Natural killer cell (primary cell): ENCODE measurements around the gene DIP2C. TPM values are rescaled to one million over a fixed set of nuclear protein-coding genes. Genes with fewer than 3 reads are reported as not detected.

Experiments used
- ATAC-seq, 3 donors: fragments of 150-1000 bp in 2 of 3; fragments of 200-7000 bp in 1 of 3; cut with Tn5 transposase; 1 replicate in 1 of 3; 2 replicates in 2 of 3; pipeline ENCODE4 v1.10.0; 2021; ENCODE audit warnings: mild to moderate bottlenecking in 2 of 3, moderate library complexity in 2 of 3
- DNase-seq, 2 donors: peaks; one replicate each; pipeline versions ENCODE4 v3.0.0 to v3.0.0-alpha.2; 2013 to 2021; ENCODE audit warnings: mixed read lengths in 1 of 2
- H3K27ac ChIP-seq: one replicate; pipeline ENCODE4 v1.5.1; 2013; ENCODE audit warnings: mild to moderate bottlenecking, low read length
- H3K27me3 ChIP-seq: one replicate; pipeline ENCODE4 v1.6.1; 2013; ENCODE audit warnings: low read length; ENCODE audit not compliant: control insufficient read depth, insufficient read depth
- H3K36me3 ChIP-seq: one replicate; pipeline ENCODE4 v1.6.1; 2013; ENCODE audit warnings: low read length; ENCODE audit not compliant: control insufficient read depth, insufficient read depth
- H3K4me1 ChIP-seq: one replicate; pipeline ENCODE4 v1.6.1; 2013; ENCODE audit warnings: low read length; ENCODE audit not compliant: control insufficient read depth, insufficient read depth
- H3K4me3 ChIP-seq: one replicate; pipeline ENCODE4 v1.5.1; 2013; ENCODE audit warnings: low read length
- H3K9me3 ChIP-seq: one replicate; pipeline ENCODE4 v1.6.1; 2013; ENCODE audit warnings: low read length; ENCODE audit not compliant: control insufficient read depth, insufficient read depth
- H3K27ac Mint-ChIP-seq, 2 donors: one replicate each; pipeline ENCODE4 v1.8.0; 2022; ENCODE audit warnings: mild to moderate bottlenecking in 2 of 2, mixed read lengths in 2 of 2, moderate library complexity in 1 of 2
- H3K27me3 Mint-ChIP-seq, 2 donors: one replicate each; pipeline ENCODE4 v1.8.0; 2022; ENCODE audit warnings: low read depth in 2 of 2, mixed read lengths in 2 of 2
- H3K36me3 Mint-ChIP-seq: one replicate; pipeline ENCODE4 v1.8.0; 2022; ENCODE audit warnings: mixed read lengths
- H3K4me1 Mint-ChIP-seq, 2 donors: one replicate each; pipeline ENCODE4 v1.8.0; 2022; ENCODE audit warnings: mixed read lengths in 2 of 2
- H3K4me3 Mint-ChIP-seq: one replicate; pipeline ENCODE4 v1.8.0; 2022; ENCODE audit warnings: mild to moderate bottlenecking, moderate library complexity, mixed read lengths
- H3K9me3 Mint-ChIP-seq, 2 donors: one replicate each; pipeline ENCODE4 v1.8.0; 2022; ENCODE audit warnings: mixed read lengths in 2 of 2
- WGBS: methylation state at CpG from one replicate; pipeline ENCODE4 v1.1.7; 2013; ENCODE audit warnings: missing lambda C conversion rate; ENCODE audit not compliant: insufficient coverage; 5-methylcytosine and 5-hydroxymethylcytosine counted together
- intact Hi-C: fragments of 100-400 bp; cut with micrococcal nuclease; formaldehyde crosslinking; loops from one replicate; pipeline ENCODE4 v1.14.2; 2022
- total RNA-seq, 4 donors: library from RNA; stranded (reverse); fragments of 120-200 nt in 1 of 4; gene quantifications; one replicate each; pipeline versions ENCODE4 v1.2.3 to v1.2.4, GENCODE V29; 2013 to 2022
- TF ChIP-seq, protein P1 (sequence below): fragments of 200-600 bp; IDR thresholded peaks from one replicate; pipeline ENCODE4 v1.8.0; 2022; ENCODE audit warnings: antibody characterized with exemption

DIP2C gene
- total RNA-seq, 3 donors from 2014 or later (not counting 1 experiment from before 2014, with no cell fraction given), result 1.5 to 5.8 (median 3.8) TPM

DNA sequence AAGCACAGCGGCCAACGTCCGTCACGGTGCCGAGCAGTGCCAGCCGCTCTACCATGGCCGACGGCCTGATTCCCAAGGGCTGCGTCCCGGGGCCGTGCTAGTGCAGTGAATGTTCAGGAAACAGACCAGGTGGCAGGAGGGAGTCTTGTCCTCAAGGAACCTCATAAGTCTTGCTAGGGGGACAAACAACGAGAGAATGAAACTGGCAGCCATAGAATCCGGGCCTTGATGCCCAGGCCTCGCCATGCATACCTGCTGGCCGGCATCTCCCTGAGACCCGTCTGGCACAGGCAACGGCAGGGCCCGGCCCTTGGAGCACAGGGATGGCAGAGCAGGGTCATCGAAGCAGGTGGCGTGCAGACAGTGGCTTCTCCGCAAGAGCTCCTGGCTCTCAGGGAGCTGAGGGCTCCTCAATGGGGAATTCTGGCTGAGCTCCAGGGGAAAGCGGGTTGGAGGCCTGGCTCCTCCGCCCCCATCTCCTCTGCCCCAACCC is 58.8 kb downstream of the DIP2C start:
- no peaks in the 10 kb centered on the region for H3K9me3 Mint-ChIP-seq
- TF ChIP-seq, protein P1, sequence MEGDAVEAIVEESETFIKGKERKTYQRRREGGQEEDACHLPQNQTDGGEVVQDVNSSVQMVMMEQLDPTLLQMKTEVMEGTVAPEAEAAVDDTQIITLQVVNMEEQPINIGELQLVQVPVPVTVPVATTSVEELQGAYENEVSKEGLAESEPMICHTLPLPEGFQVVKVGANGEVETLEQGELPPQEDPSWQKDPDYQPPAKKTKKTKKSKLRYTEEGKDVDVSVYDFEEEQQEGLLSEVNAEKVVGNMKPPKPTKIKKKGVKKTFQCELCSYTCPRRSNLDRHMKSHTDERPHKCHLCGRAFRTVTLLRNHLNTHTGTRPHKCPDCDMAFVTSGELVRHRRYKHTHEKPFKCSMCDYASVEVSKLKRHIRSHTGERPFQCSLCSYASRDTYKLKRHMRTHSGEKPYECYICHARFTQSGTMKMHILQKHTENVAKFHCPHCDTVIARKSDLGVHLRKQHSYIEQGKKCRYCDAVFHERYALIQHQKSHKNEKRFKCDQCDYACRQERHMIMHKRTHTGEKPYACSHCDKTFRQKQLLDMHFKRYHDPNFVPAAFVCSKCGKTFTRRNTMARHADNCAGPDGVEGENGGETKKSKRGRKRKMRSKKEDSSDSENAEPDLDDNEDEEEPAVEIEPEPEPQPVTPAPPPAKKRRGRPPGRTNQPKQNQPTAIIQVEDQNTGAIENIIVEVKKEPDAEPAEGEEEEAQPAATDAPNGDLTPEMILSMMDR, result no peak
- DNase-seq (no peak), ATAC-seq (no peak)
- H3K36me3 Mint-ChIP-seq, result no peaks in the 10 kb centered on the region
- H3K4me3 Mint-ChIP-seq, result no peak overlapping the region
- intact Hi-C loops, result no loop called here
- H3K27me3 Mint-ChIP-seq, result peaks cover 4 to 13% of the 10 kb centered on the region in 2 donors
- peaks cover 0 to 8% of the 10 kb centered on the region in 2 donors for H3K4me1 Mint-ChIP-seq
- no peak overlapping the region for H3K4me3 ChIP-seq
- H3K27ac ChIP-seq, result no peak overlapping the region
- WGBS, result 90% methylated on average over 23 of the region's 23 CpGs
- H3K4me1 ChIP-seq, result peaks cover 11% of the 10 kb centered on the region
- peaks cover 2% of the 10 kb centered on the region for H3K27me3 ChIP-seq
- no peaks in the 10 kb centered on the region for H3K9me3 ChIP-seq
- no peak overlapping the region for H3K27ac Mint-ChIP-seq
- no peaks in the 10 kb centered on the region for H3K36me3 ChIP-seq

DNA sequence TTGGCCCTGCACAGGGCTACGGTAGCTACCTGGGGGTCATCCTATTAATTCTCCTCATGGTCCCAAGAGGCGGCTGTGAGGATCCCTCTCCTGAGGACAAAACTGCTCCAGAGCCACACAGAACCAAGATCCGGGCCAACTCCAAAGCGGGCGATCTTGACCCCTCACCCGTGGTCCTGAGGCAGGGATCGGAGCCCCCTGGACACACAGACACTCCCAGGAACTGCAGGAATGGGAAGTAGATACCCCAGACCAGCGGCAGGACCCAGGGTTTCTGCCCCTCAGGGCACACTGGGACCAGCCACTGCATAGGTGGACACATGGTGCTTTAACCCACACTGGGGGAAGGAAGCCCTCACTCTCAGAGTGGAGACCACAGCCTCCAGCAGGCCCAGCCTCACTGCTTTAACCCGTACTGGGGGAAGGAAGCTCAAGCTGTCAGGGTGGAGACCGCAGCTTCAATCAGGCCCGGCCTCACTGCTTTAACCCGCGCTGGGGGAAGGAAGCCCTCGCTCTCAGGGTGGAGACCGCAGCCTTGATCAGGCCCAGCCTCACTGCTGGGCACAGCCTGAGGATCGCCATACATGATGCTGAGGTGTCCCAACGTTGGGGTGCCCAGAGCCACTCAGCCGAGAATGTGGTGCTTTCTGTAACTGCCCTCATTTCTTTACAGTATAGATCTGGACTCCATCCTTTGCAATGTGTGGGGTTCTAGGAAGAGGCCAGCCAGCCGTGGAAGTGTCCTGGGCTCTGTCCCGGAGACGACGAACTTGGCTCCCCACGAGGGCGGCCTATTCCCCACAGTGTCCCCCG is 60.1 kb downstream of the DIP2C start:
- no peaks in the 10 kb centered on the region for H3K9me3 ChIP-seq
- intact Hi-C loops, result no loop called here
- H3K27me3 ChIP-seq, result no peaks in the 10 kb centered on the region
- H3K27ac ChIP-seq, result no peak overlapping the region
- DNase-seq, result no peak
- ATAC-seq, result peak in 2 of 3 donors; percentile 21 to 74
- H3K4me3 Mint-ChIP-seq, result no peak overlapping the region
- H3K4me1 Mint-ChIP-seq, result peaks cover 0 to 8% of the 10 kb centered on the region in 2 donors
- H3K4me3 ChIP-seq, result no peak overlapping the region
- 43% methylated on average over 25 of the region's 25 CpGs for WGBS
- H3K9me3 Mint-ChIP-seq, result no peaks in the 10 kb centered on the region
- H3K36me3 Mint-ChIP-seq, result no peaks in the 10 kb centered on the region
- TF ChIP-seq, protein P1, result no peak
- H3K4me1 ChIP-seq, result peaks cover 11% of the 10 kb centered on the region
- H3K27me3 Mint-ChIP-seq, result peaks cover 2 to 5% of the 10 kb centered on the region in 2 donors
- no peak overlapping the region for H3K27ac Mint-ChIP-seq
- no peaks in the 10 kb centered on the region for H3K36me3 ChIP-seq

DNA sequence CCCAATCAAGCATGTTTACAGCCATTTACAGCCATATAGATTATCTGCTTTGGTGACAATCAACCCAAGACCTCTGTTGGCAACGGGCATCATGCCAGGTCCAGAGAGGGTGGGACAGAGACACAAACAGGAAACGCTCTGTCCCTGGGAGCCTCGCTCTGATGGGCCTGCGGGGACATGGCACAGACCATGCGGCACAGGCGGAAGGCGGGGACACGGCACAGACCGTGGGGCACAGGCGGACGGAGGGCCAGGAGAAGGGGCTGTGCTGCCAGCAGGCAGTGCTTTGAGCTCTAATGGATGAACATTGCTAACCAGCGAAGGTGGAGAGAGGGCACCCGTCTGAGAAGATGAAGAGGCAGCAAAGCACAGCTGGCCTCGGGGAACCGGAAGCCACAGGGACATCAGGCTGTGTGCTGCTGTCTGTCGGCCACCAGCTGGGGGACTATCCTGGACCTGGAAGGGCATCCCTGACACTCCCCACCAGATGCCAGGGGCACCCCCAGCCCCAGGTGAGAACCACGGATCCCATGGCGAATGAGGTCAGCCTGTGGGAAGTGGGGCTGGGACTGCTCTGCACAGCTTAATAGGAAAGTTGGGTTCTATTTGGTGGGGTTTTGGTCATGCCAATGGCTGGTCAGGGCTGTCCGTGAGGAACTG is 61.0 kb downstream of the DIP2C start:
- intact Hi-C loops, result no loop called here
- Mint-ChIP-seq H3K27me3 (peaks cover 0 to 3% of the 10 kb centered on the region in 2 donors), H3K4me1 (peaks cover 0 to 8% of the 10 kb centered on the region in 2 donors), H3K4me3 (no peak overlapping the region), H3K27ac (no peak overlapping the region), H3K9me3 (no peaks in the 10 kb centered on the region), H3K36me3 (no peaks in the 10 kb centered on the region)
- H3K9me3 ChIP-seq, result no peaks in the 10 kb centered on the region
- ATAC-seq (no peak), DNase-seq (no peak)
- TF ChIP-seq, protein P1, result no peak
- H3K36me3 ChIP-seq, result no peaks in the 10 kb centered on the region
- no peak overlapping the region for H3K27ac ChIP-seq
- H3K4me1 ChIP-seq, result peaks cover 11% of the 10 kb centered on the region
- H3K4me3 ChIP-seq, result no peak overlapping the region
- no peaks in the 10 kb centered on the region for H3K27me3 ChIP-seq
- WGBS, result 90% methylated on average over 19 of the region's 19 CpGs
